ENCODE data around the gene ANKRD44.
"Not testable (repeated sequence)": the region's sequence is repeated elsewhere in the genome, so short reads cannot be mapped to it uniquely, and the experiment has no call there.

Gene ANKRD44

DNA sequence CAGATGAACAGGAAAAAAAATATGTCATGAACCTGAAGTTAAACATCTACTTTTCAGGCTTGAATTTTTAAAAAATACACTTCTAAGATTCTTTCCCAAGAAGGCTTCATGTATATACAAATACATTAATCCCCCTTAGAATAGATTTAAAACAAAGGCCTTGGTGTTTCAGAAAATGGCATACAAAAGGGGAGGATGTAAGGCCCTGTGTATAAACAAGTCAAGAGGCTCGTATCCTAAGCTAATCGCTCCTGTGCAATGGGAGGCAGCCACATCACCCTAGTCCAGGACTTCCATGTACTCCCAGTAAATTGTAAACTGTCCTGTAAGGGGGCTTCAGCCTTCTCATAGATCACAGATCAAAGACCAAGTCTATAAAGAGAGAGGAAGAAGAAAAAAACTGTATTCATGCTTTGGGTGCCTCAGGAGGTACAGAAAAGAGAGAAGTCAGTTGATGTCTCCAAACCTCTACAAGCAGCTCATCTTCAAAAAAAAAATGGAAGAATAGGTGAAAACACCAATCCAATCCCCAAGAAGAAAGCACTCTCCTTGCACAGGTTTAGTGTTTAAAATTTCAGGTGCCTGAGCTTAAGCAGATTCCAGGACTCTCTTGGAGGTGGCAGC, 53.9 kb downstream of the ANKRD44 start:
- no peak for DNase-seq

GRCh38 chr2:197256021-197256420, 54.6 kb downstream of the ANKRD44 start:
- no peak for DNase-seq

DNA sequence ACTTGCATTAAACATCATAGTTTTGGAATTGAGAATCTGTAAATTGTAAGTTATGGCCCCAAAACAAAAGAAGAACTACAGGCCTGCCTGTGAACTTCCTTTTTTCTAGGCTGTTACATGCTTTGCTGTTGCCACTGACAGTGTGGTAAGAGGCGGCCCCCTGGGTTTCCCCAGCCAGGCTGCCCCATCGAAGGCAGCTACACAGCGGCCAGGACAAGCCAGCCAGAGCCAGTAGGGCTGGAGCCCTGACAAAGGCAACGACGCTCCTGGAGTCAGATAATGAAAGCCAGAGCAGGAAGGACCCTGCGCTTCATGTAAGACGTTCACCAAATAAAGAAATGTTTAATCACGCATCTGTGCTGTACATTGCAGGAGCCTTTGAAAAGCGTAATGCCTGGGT, 55.0 kb downstream of the ANKRD44 start:
- no peak for DNase-seq

- DNase-seq = no peak
Measured at GRCh38 chr2:197254776-197255530, 55.6 kb downstream of the ANKRD44 start.

GRCh38 chr2:197251576-197251975, 59.0 kb downstream of the ANKRD44 start:
- DNase-seq = no peak

GRCh38 chr2:197251163-197251562, 59.4 kb downstream of the ANKRD44 start:
- DNase-seq = no peak

- no peak for DNase-seq
Measured at GRCh38 chr2:197250084-197250397, 60.5 kb downstream of the ANKRD44 start.

- DNase-seq = no peak
Measured at GRCh38 chr2:197249381-197250083, 61.0 kb downstream of the ANKRD44 start.

GRCh38 chr2:197248623-197249022, 62.0 kb downstream of the ANKRD44 start:
- no peak for DNase-seq

GRCh38 chr2:197248001-197248401, 62.6 kb downstream of the ANKRD44 start:
- no peak for DNase-seq

DNA sequence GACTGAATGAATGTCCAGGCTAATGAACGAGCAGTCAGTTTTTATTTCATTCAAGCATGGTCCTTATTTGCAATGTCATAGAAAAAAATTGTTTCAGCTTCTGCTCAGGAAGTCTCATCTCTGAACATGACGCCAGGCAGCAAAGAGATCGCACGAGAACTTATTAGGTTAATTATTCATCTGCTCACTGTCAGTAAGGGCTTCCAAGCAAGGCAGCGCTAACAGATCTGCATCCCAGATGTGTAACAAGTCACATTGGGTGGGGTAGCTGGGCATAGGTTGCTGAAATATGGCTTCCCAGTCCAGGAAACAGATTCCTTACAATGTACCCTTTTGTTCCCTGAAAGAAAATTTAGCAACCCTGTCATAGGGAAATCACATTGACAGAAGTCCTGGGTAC, 63.5 kb downstream of the ANKRD44 start:
- no peak for DNase-seq

- DNase-seq = no peak
Measured at GRCh38 chr2:197245829-197246804, 64.5 kb downstream of the ANKRD44 start.

DNA sequence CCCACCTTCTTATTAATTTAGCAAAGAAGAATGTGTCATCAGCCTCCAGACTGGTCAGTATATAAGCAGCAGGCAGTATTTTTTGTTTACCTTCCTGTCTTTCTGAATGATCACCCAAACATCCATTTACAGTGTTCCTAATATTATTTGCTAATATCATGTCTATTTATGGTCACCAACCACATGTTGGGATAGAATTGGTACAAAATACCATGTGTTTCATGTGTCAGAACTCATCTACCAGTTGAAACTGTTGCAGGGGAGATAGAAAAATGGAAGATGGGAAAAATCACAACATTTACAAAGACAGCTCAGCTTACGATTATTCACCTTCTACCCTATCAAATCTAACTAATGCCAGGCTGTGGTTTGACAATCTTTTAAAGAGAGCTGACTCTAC, 66.2 kb downstream of the ANKRD44 start:
- DNase-seq = no peak

- DNase-seq = no peak
Measured at GRCh38 chr2:197242719-197243118, 67.9 kb downstream of the ANKRD44 start.

DNA sequence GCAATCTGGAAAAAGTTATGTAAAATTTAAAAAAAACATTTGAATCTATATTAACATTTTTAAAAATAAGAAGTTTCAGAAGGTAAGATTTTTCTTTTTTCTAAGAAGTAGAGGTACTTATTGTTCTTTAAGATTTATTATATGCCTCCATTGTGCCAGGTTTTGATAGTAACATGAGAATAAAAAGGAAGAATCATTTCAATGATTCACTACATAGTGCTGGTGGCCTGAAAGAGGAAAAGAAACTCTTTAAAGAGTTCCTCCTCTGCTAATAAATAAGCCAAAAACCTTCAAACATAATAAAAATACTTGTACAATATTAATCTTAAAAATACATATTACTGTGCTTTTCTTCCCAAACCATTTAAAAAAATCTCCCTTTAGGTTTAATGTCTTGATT, 69.0 kb downstream of the ANKRD44 start:
- DNase-seq = no peak

- DNase-seq = no peak
Measured at GRCh38 chr2:197241153-197241552, 69.4 kb downstream of the ANKRD44 start.

DNA sequence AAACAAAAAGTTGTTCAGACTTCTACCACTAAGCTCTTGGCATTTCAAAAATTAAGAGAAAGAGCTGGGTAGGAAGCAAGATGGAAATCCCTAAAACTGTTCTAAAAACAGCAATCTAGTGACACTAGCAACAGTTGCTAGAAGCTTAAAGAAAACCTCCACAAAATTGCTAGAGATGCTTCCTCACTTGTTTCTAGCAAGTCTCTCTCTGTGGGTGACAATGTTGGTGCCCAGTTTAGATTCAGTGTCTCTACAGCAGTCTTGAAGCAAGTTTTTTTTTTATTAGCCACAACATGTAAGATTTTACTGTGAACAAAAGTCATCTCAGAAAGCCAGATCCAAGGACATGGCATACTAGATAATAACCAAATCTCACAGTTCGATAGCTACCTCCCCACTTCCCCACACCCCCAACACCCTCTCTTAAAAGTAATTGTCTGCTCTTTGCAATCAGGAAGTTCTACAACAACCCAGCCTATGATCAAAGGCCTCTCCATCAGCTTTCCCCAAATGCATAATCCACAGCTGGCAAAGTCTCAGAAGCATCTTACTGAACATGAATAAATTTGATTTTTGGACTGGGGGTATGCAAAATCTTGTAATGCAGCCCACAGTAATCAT, 70.0 kb downstream of the ANKRD44 start:
- no peak for DNase-seq

DNA sequence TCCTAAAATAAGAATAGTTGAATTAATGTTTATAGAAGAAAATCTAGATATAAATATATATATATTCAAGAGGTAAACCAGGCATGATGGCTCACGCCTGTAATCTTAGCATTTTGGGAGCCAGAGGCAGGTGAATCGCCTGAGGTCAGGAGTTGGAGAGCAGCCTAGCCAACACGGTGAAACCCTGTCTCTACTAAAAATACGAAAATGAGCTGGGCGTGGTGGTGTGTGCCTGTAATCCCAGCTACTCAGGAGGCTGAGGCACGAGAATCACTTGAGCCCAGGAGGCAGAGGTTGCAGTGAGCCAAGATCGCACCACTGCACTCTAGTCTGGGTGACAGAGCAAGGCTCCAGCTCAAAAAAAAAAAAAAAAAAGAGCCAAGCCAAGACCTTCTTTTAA, 70.6 kb downstream of the ANKRD44 start:
- not testable (repeated sequence) for DNase-seq

GRCh38 chr2:197239434-197239833, 71.1 kb downstream of the ANKRD44 start:
- no peak for DNase-seq

GRCh38 chr2:197238043-197238365, 72.6 kb downstream of the ANKRD44 start:
- DNase-seq = no peak

DNA sequence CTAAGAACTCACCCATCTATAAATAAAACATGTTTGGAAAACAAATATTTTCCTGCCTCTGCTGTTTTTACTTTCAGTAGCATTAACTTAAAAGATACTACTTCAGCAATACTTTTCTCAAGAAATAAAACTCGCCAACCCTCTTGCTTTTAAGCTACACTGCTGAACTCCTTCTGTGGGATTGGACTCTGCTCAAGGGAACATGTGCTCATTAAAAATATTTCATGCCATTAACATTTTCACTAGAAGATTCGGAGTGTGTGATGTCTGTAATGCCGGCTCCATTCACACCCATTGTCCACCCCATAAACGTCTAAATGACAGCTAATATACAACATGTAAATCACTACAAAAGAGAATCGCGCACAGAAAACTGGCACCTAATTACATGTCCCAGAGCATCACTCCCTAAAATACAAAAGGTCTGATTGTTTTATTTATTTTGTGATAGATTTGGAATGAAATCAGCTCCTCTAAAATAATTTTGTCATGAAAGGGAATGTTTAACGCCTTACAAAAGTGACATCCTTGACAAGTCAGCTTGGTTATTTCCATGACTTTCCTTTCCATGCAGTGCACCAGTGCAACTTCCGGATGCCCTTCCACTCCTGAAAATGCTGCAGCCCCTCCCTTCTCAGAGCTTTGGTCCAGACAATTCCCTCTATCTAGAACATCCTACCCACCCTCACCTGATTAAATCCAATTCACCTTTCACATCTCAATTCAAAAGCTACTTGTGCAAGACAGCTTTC, 73.1 kb downstream of the ANKRD44 start:
- no peak for DNase-seq

DNA sequence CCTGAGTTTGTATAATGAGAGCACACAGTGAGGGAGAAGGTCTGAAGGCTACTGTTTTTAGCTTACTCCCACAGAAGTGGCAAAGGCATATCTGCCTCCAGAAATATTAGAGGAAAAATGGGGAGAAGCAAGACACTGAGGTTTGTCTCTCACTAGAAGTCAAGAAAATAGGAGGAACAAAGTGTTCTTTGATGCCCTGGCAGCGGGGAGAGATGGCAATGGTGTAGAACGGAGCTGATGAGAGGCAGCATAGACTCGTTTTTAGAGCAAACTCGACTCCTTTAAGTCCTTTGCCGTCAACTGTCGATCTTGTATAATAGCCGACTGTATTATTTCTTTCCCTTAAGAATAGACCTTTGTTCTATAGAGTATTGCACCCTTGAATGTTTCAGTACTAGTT, 73.8 kb downstream of the ANKRD44 start:
- DNase-seq = no peak
